GM23338 (cell line): ENCODE results near the gene CELA2A. TPM values are rescaled to one million over a fixed set of nuclear protein-coding genes. Genes with fewer than 3 reads are reported as not detected.

Experiments used
- ATAC-seq: fragments of 200-7000 bp; cut with Tn5 transposase; 3 replicates; pipeline ENCODE4 v1.9.1; 2020
- DNase-seq: peaks from one replicate; pipeline ENCODE4 v3.0.0-alpha.2; 2015; ENCODE audit warnings: low spot score
- H2AFZ ChIP-seq: fragments of 200-600 bp; sonication (generic); 2 replicates; pipeline ENCODE4 v1.8.0; 2016; ENCODE audit warnings: antibody characterized with exemption, mild to moderate bottlenecking, moderate library complexity
- H3F3A ChIP-seq: fragments of 200-600 bp; sonication (generic); replicated peaks from 2 replicates; pipeline ENCODE4 v1.8.0; 2017; ENCODE audit warnings: antibody characterized with exemption, mixed run types, low read depth
- H3K27ac ChIP-seq: fragments of 200-600 bp; sonication (generic); 2 replicates; pipeline ENCODE4 v1.6.1; 2016; ENCODE audit warnings: low read depth
- H3K27me3 ChIP-seq: fragments of 200-600 bp; sonication (generic); 2 replicates; pipeline ENCODE4 v1.8.0; 2016; ENCODE audit warnings: mild to moderate bottlenecking, mixed run types, moderate library complexity; ENCODE audit not compliant: insufficient read depth
- H3K36me3 ChIP-seq: fragments of 200-600 bp; sonication (generic); 2 replicates; pipeline ENCODE4 v1.8.0; 2016; ENCODE audit warnings: mild to moderate bottlenecking; ENCODE audit not compliant: insufficient read depth
- H3K4me1 ChIP-seq: fragments of 200-600 bp; sonication (generic); 2 replicates; pipeline ENCODE4 v1.8.0; 2016; ENCODE audit warnings: mild to moderate bottlenecking, moderate library complexity; ENCODE audit not compliant: insufficient read depth
- H3K4me2 ChIP-seq: fragments of 200-600 bp; sonication (generic); 2 replicates; pipeline ENCODE4 v1.7.1; 2017; ENCODE audit warnings: mixed run types
- H3K4me3 ChIP-seq: fragments of 200-600 bp; sonication (generic); 2 replicates; pipeline ENCODE4 v1.6.1; 2016; ENCODE audit warnings: mixed run types
- H3K79me2 ChIP-seq: fragments of 200-600 bp; sonication (generic); replicated peaks from 2 replicates; pipeline ENCODE4 v1.8.0; 2017; ENCODE audit warnings: mild to moderate bottlenecking; ENCODE audit not compliant: insufficient read depth
- H3K9me2 ChIP-seq: fragments of 200-600 bp; sonication (generic); 2 replicates; pipeline ENCODE4 v1.8.0; 2017; ENCODE audit not compliant: insufficient read depth
- H4K20me1 ChIP-seq: fragments of 200-600 bp; sonication (generic); replicated peaks from 2 replicates; pipeline ENCODE4 v1.8.0; 2017; ENCODE audit warnings: mild to moderate bottlenecking; ENCODE audit not compliant: insufficient read depth
- H3K27ac Mint-ChIP-seq: 2 replicates; pipeline ENCODE4 v1.8.0; 2020; ENCODE audit warnings: inconsistent platforms, mild to moderate bottlenecking, moderate library complexity, mixed read lengths
- H3K27me3 Mint-ChIP-seq: 3 replicates; pipeline ENCODE4 v1.8.0; 2022; ENCODE audit warnings: low read depth, mild to moderate bottlenecking, moderate library complexity, mixed read lengths, inconsistent platforms; ENCODE audit not compliant: insufficient read depth, poor library complexity
- H3K36me3 Mint-ChIP-seq: 3 replicates; pipeline ENCODE4 v1.8.0; 2021; ENCODE audit warnings: low read depth, mild to moderate bottlenecking, inconsistent platforms, moderate library complexity, mixed read lengths
- H3K4me1 Mint-ChIP-seq: 3 replicates; pipeline ENCODE4 v1.8.0; 2020; ENCODE audit warnings: mild to moderate bottlenecking, inconsistent platforms, mixed read lengths
- H3K4me3 Mint-ChIP-seq: 3 replicates; pipeline ENCODE4 v1.8.0; 2021; ENCODE audit warnings: moderate library complexity, mild to moderate bottlenecking, inconsistent platforms, mixed read lengths
- H3K9me3 Mint-ChIP-seq: 3 replicates; pipeline ENCODE4 v1.8.0; 2020; ENCODE audit warnings: moderate library complexity, mild to moderate bottlenecking, inconsistent platforms, mixed read lengths
- EZH2 ChIP-seq: fragments of 200-600 bp; sonication (generic); IDR thresholded peaks from one replicate; pipeline ENCODE4 v1.8.0; 2017; ENCODE audit warnings: antibody characterized with exemption, mild to moderate bottlenecking, low read depth; ENCODE audit not compliant: unreplicated experiment
- NANOG ChIP-seq: IDR thresholded peaks from 2 replicates; pipeline ENCODE4 v1.6.1; 2016; ENCODE audit warnings: antibody characterized with exemption, borderline replicate concordance
- POLR2AphosphoS5 ChIP-seq: IDR thresholded peaks from 2 replicates; pipeline ENCODE4 v1.6.1; 2016; ENCODE audit warnings: antibody characterized with exemption, low read depth
- ZNF114 ChIP-seq: fragments of 250-450 bp; sonication (Bioruptor Pico); IDR thresholded peaks from 2 replicates; pipeline ENCODE4 v1.5.0; 2020; ENCODE audit warnings: mild to moderate bottlenecking, moderate library complexity
- ZNF462 ChIP-seq: fragments of 250-450 bp; sonication (Bioruptor Pico); IDR thresholded peaks from 2 replicates; pipeline ENCODE4 v1.5.0; 2020; ENCODE audit warnings: mild to moderate bottlenecking, moderate library complexity
- polyA plus RNA-seq: library from polyadenylated mRNA; unstranded; fragments of >200 nt; fragmentation: Nextera tagmentation; extraction: Ambion mirVana; gene quantifications from 2 replicates; pipeline ENCODE4 v1.2.1, GENCODE V29; 2016
- total RNA-seq: library from RNA; depleted of rRNA; stranded (reverse); fragments of >200 nt; shearing (Covaris generic); gene quantifications from 2 replicates; pipeline ENCODE4 v1.2.3, GENCODE V29; 2014
- TF ChIP-seq, protein P1 (sequence below): IDR thresholded peaks from 2 replicates; pipeline ENCODE4 v1.6.1; 2016; ENCODE audit warnings: antibody characterized with exemption
- TF ChIP-seq, protein P2 (sequence below), 2 experiments: fragments of 200-600 bp in 1 of 2; sonication (generic) in 1 of 2; conservative IDR thresholded peaks; 2 replicates each; pipeline versions ENCODE4 v1.5.1 to v1.6.1; 2016 to 2017; ENCODE audit warnings: antibody characterized with exemption in 2 of 2, low read depth in 2 of 2, mild to moderate bottlenecking in 2 of 2, moderate library complexity in 1 of 2

Gene CELA2A
- total and polyA plus RNA-seq, 2 experiments from 2014 or later: not detected

DNA sequence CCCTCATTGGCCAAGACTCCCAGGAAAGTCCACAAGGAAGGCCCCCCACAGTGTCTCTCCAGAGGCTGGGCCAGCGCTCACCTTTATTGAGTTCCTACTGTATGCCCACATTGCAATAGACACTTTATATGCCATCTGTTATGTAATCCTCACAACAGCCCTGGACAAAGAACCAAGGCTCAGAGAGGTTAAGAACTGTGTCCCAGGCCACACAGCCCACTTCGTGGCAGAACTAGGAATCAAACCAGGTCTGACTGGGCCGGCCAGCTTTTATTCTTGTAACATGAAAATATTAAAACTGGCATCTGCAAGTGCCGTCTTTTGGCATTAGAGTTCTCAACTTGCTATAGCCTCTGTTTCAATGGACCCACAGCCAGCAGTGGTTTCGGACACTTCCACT lies 13.8 kb upstream of the CELA2A start:
- TF ChIP-seq, protein P1, sequence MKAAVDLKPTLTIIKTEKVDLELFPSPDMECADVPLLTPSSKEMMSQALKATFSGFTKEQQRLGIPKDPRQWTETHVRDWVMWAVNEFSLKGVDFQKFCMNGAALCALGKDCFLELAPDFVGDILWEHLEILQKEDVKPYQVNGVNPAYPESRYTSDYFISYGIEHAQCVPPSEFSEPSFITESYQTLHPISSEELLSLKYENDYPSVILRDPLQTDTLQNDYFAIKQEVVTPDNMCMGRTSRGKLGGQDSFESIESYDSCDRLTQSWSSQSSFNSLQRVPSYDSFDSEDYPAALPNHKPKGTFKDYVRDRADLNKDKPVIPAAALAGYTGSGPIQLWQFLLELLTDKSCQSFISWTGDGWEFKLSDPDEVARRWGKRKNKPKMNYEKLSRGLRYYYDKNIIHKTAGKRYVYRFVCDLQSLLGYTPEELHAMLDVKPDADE: no peak
- no peak for TF ChIP-seq NANOG
- TF ChIP-seq, protein P2, sequence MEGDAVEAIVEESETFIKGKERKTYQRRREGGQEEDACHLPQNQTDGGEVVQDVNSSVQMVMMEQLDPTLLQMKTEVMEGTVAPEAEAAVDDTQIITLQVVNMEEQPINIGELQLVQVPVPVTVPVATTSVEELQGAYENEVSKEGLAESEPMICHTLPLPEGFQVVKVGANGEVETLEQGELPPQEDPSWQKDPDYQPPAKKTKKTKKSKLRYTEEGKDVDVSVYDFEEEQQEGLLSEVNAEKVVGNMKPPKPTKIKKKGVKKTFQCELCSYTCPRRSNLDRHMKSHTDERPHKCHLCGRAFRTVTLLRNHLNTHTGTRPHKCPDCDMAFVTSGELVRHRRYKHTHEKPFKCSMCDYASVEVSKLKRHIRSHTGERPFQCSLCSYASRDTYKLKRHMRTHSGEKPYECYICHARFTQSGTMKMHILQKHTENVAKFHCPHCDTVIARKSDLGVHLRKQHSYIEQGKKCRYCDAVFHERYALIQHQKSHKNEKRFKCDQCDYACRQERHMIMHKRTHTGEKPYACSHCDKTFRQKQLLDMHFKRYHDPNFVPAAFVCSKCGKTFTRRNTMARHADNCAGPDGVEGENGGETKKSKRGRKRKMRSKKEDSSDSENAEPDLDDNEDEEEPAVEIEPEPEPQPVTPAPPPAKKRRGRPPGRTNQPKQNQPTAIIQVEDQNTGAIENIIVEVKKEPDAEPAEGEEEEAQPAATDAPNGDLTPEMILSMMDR (conservative IDR thresholded peaks at IDR 0.05; ENCODE audit: low read depth in 2 of 2): no peak
- no peak for TF ChIP-seq POLR2AphosphoS5
- no peak for TF ChIP-seq ZNF462 (CRISPR knock-in tag)
- no peak for TF ChIP-seq ZNF114
- no peak for TF ChIP-seq EZH2
- no peak for ATAC-seq
- Histone ChIP-seq H3K4me1 (no peaks in the 10 kb centered on the region), H3K9me2 (no peaks in the 10 kb centered on the region), H3F3A (no peaks in the 10 kb centered on the region), H3K36me3 (no peaks in the 10 kb centered on the region), H3K4me2 (no peak overlapping the region), H3K4me3 (no peak overlapping the region), H3K27ac (no peak overlapping the region), H3K27me3 (no peaks in the 10 kb centered on the region), H3K79me2 (no peaks in the 10 kb centered on the region), H4K20me1 (no peaks in the 10 kb centered on the region), H2AFZ (no peak overlapping the region)
- Mint-ChIP-seq H3K9me3 (no peaks in the 10 kb centered on the region; the same call in 2 of the 3 replicates), H3K36me3 (no peaks in the 10 kb centered on the region; the same call in 2 of the 3 replicates), H3K27me3 (peaks cover 9% of the 10 kb centered on the region), H3K4me3 (no peak overlapping the region), H3K27ac (no peak overlapping the region), H3K4me1 (no peaks in the 10 kb centered on the region)
- DNase-seq: no peak
